Measurements from ENCODE around the gene DVL1. TPM values are rescaled to one million over a fixed set of nuclear protein-coding genes. Genes with fewer than 3 reads are reported as not detected.

The DVL1 gene
- total RNA-seq (2021), result 66.5 and 71.0 TPM in 2 replicates
- long read RNA-seq, partial matches to known transcripts, result 2 of 7 reads
- long read RNA-seq, other reads (novel, unspliced or antisense), result 5 of 7 reads

- no peak within 1 kb of the TSS for H3K23ac ChIP-seq (ENCODE audit: insufficient read length, low read depth, low read length)
- no peak within 1 kb of the TSS for H2BK5ac ChIP-seq (ENCODE audit: insufficient read length, low read length)
- peak; percentile 67 for DNase-seq
- peaks cover 3% of the 10 kb centered on the region for H4K20me1 ChIP-seq (ENCODE audit: control insufficient read depth, insufficient read depth, insufficient read length)
- no peaks in the 10 kb centered on the region for H3K9me3 ChIP-seq (ENCODE audit: control insufficient read depth, low read depth, low read length)
- H2AFZ ChIP-seq (ENCODE audit: low read length), result no peak within 1 kb of the TSS
- WGBS (ENCODE audit: extremely low coverage, insufficient read length, low lambda C conversion rate), result no CpG with 5 or more reads among the region's 122 CpGs
- peaks cover 20% of the 10 kb centered on the region for H3K27me3 Mint-ChIP-seq (ENCODE audit: low read depth)
- H3K79me2 ChIP-seq (ENCODE audit: insufficient read depth, low read length), result peaks cover 3% of the 10 kb centered on the region; the same call in 1 of the 2 replicates
- peak; percentile 55; the same call in 2 of the 3 replicates for TF ChIP-seq CTCF (conservative IDR thresholded peaks at IDR 0.05)
- peak within 1 kb of the TSS; percentile 72 to 84 for H3K4me3 Mint-ChIP-seq
- H4K5ac ChIP-seq (ENCODE audit: insufficient read length, low read depth, low read length), result no peak within 1 kb of the TSS
- H3K9ac ChIP-seq (ENCODE audit: extremely low read depth, insufficient read length, low read length), result peak within 1 kb of the TSS; percentile 3
- no peak within 1 kb of the TSS for H2BK120ac ChIP-seq (ENCODE audit: low read depth, low read length, poor library complexity, severe bottlenecking)
- no peaks in the 10 kb centered on the region; the same call in 1 of the 2 replicates for H3K4me1 ChIP-seq (ENCODE audit: insufficient read depth, low read length)
- H3K14ac ChIP-seq (ENCODE audit: insufficient read depth, low read length), result peak within 1 kb of the TSS; percentile 59
- peak within 1 kb of the TSS; percentile 90 for H3K4me2 ChIP-seq (ENCODE audit: insufficient read depth, insufficient read length, low read length)
- H3K27me3 ChIP-seq (ENCODE audit: insufficient read depth, low read length), result no peaks in the 10 kb centered on the region
- H2AK5ac ChIP-seq (ENCODE audit: insufficient read length, low read length), result no peak within 1 kb of the TSS
- no peak within 1 kb of the TSS for H3K56ac ChIP-seq (ENCODE audit: insufficient read length, low read depth, low read length)
- H3K36me3 Mint-ChIP-seq (ENCODE audit: insufficient read depth in 1 of 3, low read depth in 3 of 3), result peaks cover 0 to 8% (median 2%) of the 10 kb centered on the region in 3 experiments; a peak in 1 of 7 replicates
- H2BK12ac ChIP-seq (ENCODE audit: insufficient read length, low read depth, low read length), result no peak within 1 kb of the TSS
- H4K8ac ChIP-seq (replicated peaks; ENCODE audit: insufficient read length, low read depth, low read length), result no peak within 1 kb of the TSS
- peaks cover 22 to 39% of the 10 kb centered on the region in 2 experiments for H3K4me1 Mint-ChIP-seq
- H2BK20ac ChIP-seq (ENCODE audit: low read depth, low read length, poor library complexity, severe bottlenecking), result no peak within 1 kb of the TSS
- no peak within 1 kb of the TSS for H3K18ac ChIP-seq (ENCODE audit: insufficient read length, low read depth, low read length)
- H3K27ac ChIP-seq (ENCODE audit: insufficient read length, low read depth, low read length), result no peak within 1 kb of the TSS
- H3K23me2 ChIP-seq (ENCODE audit: insufficient read length, low read depth, low read length, poor library complexity, severe bottlenecking), result peaks cover 11% of the 10 kb centered on the region
- H3K4ac ChIP-seq (ENCODE audit: low read depth, low read length), result no peak within 1 kb of the TSS
- no peak within 1 kb of the TSS for H4K91ac ChIP-seq (ENCODE audit: insufficient read length, low read depth, low read length)
- no peak within 1 kb of the TSS for H3T11ph ChIP-seq (ENCODE audit: low read length)
- H3K9me3 Mint-ChIP-seq, result no peaks in the 10 kb centered on the region
- peaks cover 10% of the 10 kb centered on the region for H3K79me1 ChIP-seq (ENCODE audit: insufficient read depth, low read depth, low read length, poor library complexity, severe bottlenecking)
- no peak within 1 kb of the TSS for H3K27ac Mint-ChIP-seq
- no peak within 1 kb of the TSS for H2BK15ac ChIP-seq (ENCODE audit: low read depth, low read length)
These were observed at the start of gene DVL1 for GRCh38 chr1:1349256-1350012. Gene DVL1, minus strand, starts transcription at chr1:1349418. Its CDS starts 353 bp downstream, at chr1:1349065.
